Esophagus squamous epithelium (tissue), 5 donors: ENCODE results near the gene TRAF3. TPM values are rescaled to one million over a fixed set of nuclear protein-coding genes. Genes with fewer than 3 reads are reported as not detected.

Experiments
- DNase-seq: peaks from one replicate; lab custom pipeline; 2025; lab: John Stamatoyannopoulos, UW
- H3K27ac ChIP-seq, 4 donors: fragments of 200-600 bp; sonication (generic); one replicate each; pipeline ENCODE4 v1.5.1; 2016 to 2019; ENCODE audit warnings: mild to moderate bottlenecking in 1 of 4
- H3K27me3 ChIP-seq, 4 donors: fragments of 200-600 bp; sonication (generic); 1 replicate in 3 of 4; 2 replicates in 1 of 4; pipeline versions ENCODE4 v1.5.1 to v1.6.0; 2017 to 2021; ENCODE audit warnings: antibody characterized with exemption in 1 of 4
- H3K36me3 ChIP-seq, 3 donors: fragments of 200-600 bp; sonication (generic); one replicate each; pipeline ENCODE4 v1.5.1; 2016 to 2019
- H3K4me1 ChIP-seq, 3 donors: fragments of 200-600 bp; sonication (generic); one replicate each; pipeline ENCODE4 v1.5.1; 2017 to 2019
- H3K4me3 ChIP-seq, 4 donors: fragments of 200-600 bp; sonication (generic); 1 replicate in 3 of 4; 2 replicates in 1 of 4; pipeline ENCODE4 v1.5.1; 2016 to 2019; ENCODE audit warnings: mild to moderate bottlenecking in 2 of 4, moderate library complexity in 1 of 4
- H3K9me3 ChIP-seq, 3 donors: fragments of 200-600 bp; sonication (generic); one replicate each; pipeline ENCODE4 v1.5.1; 2016 to 2019
- POLR2A ChIP-seq, 4 donors: fragments of 450-650 bp; IDR thresholded peaks; one replicate each; pipeline ENCODE4 v1.6.1; 2017; ENCODE audit warnings: antibody characterized with exemption in 4 of 4, mild to moderate bottlenecking in 4 of 4, moderate library complexity in 3 of 4
- WGBS, 2 donors: methylation state at CpG; one replicate each; pipeline ENCODE4 v1.1.5; 2018; 5-methylcytosine and 5-hydroxymethylcytosine counted together
- intact Hi-C: fragments of 100-400 bp; cut with DNase I; formaldehyde crosslinking; loops from one replicate; pipeline ENCODE4 v1.15.0; 2022
- total RNA-seq, 4 donors: library from RNA; depleted of rRNA; stranded (reverse); fragments of >200 nt; gene quantifications; one replicate each; pipeline ENCODE4 v1.1.0, GENCODE V29; 2016
- TF ChIP-seq, protein P1 (sequence below), 6 experiments: fragments of 450-650 bp in 4 of 6; fragments of 200-600 bp in 2 of 6; sonication (generic) in 2 of 6; IDR thresholded peaks; one replicate each; pipeline ENCODE4 v1.5.1; 2016 to 2019; ENCODE audit warnings: antibody characterized with exemption in 6 of 6, mild to moderate bottlenecking in 4 of 6, moderate library complexity in 4 of 6
- donor health status: DM: yes; HTN: yes; CAD: no.

Gene TRAF3
- total RNA-seq, 4 donors from 2014 or later: 11.2 to 19.3 (median 13.2) TPM

DNA sequence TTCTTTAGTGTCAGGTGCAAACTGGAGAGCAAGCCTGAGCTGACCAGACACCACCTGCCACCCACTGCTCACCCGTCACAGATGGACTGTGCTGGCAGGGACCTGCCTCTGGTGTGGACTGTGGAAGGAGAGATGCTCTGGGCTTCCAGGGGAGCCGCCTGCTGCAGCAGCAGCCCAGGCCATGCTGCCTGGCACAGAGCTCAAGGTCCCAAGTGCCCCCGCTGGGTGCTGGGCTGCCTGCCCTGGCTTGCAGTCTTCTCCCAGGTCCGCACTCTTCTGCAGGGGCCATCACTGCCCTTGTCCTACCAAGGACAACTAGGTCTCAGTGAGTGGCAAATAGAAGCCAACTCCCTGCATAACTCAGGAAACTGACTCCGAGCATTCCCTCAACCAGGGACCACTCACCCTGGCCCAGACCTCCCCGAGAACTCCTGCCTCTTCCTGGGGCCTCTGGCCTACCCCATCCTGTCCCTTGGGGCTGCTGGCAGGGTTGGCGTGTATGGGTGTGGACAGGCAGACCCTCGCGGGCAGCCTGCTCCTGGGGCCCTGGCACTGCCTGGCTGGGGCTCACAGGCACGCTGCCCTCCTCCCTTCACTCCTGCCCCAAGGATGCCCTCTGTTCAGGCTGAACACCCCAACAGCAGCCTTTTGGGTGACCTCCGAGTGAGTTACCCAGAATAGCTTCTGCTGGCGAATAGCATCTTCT is 154.5 kb downstream of the TRAF3 start:
- Histone ChIP-seq H3K4me1 (peaks cover 20 to 48% (median 33%) of the 10 kb centered on the region in 3 donors), H3K27me3 (peaks cover 0 to 41% (median 4%) of the 10 kb centered on the region in 4 donors), H3K36me3 (peaks cover 0 to 61% (median 10%) of the 10 kb centered on the region in 3 donors), H3K27ac (no peak overlapping the region), H3K4me3 (no peak overlapping the region), H3K9me3 (no peaks in the 10 kb centered on the region)
- intact Hi-C loops: no loop called here
- TF ChIP-seq, protein P1, sequence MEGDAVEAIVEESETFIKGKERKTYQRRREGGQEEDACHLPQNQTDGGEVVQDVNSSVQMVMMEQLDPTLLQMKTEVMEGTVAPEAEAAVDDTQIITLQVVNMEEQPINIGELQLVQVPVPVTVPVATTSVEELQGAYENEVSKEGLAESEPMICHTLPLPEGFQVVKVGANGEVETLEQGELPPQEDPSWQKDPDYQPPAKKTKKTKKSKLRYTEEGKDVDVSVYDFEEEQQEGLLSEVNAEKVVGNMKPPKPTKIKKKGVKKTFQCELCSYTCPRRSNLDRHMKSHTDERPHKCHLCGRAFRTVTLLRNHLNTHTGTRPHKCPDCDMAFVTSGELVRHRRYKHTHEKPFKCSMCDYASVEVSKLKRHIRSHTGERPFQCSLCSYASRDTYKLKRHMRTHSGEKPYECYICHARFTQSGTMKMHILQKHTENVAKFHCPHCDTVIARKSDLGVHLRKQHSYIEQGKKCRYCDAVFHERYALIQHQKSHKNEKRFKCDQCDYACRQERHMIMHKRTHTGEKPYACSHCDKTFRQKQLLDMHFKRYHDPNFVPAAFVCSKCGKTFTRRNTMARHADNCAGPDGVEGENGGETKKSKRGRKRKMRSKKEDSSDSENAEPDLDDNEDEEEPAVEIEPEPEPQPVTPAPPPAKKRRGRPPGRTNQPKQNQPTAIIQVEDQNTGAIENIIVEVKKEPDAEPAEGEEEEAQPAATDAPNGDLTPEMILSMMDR (IDR thresholded peaks at IDR 0.05): no peak
- no peak for TF ChIP-seq POLR2A (IDR thresholded peaks at IDR 0.05)
- WGBS, 2 donors: 71 to 92% methylated on average over 2 to 8 of the region's 12 CpGs
- no peak for DNase-seq

DNA sequence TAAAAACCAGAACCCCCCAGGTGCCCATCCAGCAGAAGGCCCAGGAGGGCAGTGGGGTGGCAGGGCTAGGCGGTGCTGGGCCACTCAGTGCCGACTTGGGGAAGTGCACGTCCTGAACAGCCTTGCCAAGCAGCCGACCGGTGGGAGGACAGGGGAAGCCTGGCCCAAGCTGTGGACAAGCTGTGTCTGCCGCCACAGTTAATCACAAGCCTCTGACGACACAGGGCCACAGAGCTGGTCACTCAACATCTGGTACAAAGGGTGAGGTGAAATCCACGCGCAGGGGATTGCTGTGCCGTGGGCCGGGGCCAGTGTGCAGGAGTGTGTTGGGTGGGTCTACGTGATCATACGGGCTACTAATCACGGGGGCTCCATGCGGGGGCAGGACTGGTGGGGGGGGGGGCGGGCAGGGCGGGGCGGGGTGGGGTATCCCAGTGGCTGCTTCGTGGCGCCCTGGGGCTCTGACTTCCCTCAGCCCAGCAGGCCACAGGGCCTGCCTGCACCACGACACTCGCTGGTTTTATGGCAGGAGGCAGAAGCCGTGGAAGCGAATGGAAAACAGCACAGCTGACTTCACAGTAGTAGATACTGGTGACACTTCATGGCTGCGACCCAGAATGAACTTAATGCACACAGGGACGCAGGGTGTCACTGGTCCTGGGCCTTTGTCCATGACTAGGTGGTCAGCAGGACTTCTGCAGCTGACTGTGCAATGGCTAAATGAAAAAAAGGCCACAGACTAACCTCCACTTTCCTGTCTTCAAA is 155.4 kb downstream of the TRAF3 start:
- intact Hi-C loops: no loop called here
- no peaks in the 10 kb centered on the region for H3K9me3 ChIP-seq
- peaks cover 0 to 37% (median 4%) of the 10 kb centered on the region in 4 donors for H3K27me3 ChIP-seq
- peaks cover 6 to 70% (median 14%) of the 10 kb centered on the region in 3 donors for H3K36me3 ChIP-seq
- DNase-seq: no peak
- no peak overlapping the region for H3K27ac ChIP-seq
- peaks cover 20 to 40% (median 30%) of the 10 kb centered on the region in 3 donors for H3K4me1 ChIP-seq
- H3K4me3 ChIP-seq: no peak overlapping the region
- WGBS, 2 donors: 86 to 87% methylated on average over 4 to 6 of the region's 26 CpGs
- TF ChIP-seq, protein P1 (IDR thresholded peaks at IDR 0.05): no peak
- no peak for TF ChIP-seq POLR2A (IDR thresholded peaks at IDR 0.05)

DNA sequence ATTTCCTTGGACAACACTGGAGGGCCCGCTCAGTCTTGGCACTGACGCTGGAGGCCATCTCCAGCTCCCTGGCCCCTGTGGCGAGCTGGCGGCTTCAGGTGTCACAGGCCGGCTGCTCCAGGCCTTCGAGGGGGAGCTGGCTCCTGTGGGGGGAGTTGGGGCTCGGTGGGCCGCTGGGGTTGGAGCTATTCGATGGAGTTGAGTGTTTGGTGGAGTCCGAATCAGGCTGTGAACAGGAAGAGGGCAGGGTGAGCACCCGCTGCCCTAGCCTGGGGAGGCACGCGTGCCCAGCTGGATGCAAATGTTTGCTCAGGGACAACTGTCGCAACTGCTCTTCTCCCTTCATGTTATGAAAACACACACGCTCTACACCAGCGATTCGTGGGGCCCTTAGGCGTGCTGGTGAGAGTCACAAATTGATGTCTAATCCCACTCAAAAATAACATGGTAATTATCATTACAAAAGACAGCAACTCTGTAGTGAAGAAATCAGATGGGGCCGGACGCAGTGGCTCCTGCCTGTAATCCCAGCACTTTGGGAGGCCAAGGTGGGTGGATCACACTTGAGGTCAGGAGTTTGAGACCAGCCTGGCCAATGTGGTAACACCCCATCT is 156.5 kb downstream of the TRAF3 start:
- DNase-seq: no peak
- no peaks in the 10 kb centered on the region for H3K9me3 ChIP-seq
- no peak overlapping the region for H3K27ac ChIP-seq
- no peak for TF ChIP-seq POLR2A (IDR thresholded peaks at IDR 0.05)
- TF ChIP-seq, protein P1 (IDR thresholded peaks at IDR 0.05): no peak
- H3K36me3 ChIP-seq: peaks cover 13 to 81% (median 23%) of the 10 kb centered on the region in 3 donors
- intact Hi-C loops: no loop called here
- H3K4me3 ChIP-seq: no peak overlapping the region
- whole genome bisulfite sequencing, 2 donors: 93 to 94% methylated on average over 8 to 12 of the region's 20 CpGs
- H3K27me3 ChIP-seq: peaks cover 0 to 26% (median 4%) of the 10 kb centered on the region in 4 donors
- H3K4me1 ChIP-seq: peaks cover 17 to 29% (median 20%) of the 10 kb centered on the region in 3 donors

DNA sequence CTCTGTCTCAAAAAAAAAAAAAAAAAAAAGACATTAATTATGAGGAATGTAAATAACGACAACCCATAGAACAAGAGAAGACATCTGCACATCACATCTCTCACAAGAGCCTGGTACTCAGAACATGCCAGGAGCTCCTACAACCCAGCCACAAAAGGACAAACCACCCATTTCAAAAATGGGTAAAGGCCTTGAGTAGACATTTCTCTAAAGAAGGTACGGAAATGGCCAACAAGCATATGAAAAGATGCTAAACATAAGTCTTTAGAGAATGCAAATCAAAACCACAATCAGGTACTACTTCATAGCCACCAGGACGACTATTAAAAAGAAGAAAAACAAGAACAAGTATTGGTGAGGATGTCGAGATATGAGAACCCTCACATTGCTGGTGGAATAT is 158.5 kb downstream of the TRAF3 start:
- no peak overlapping the region for H3K27ac ChIP-seq
- H3K4me1 ChIP-seq: peaks cover 1 to 20% (median 1%) of the 10 kb centered on the region in 3 donors
- H3K4me3 ChIP-seq: no peak overlapping the region
- WGBS, 2 donors: 78 to 92% methylated on average over 4 of the region's 4 CpGs
- intact Hi-C loops: no loop called here
- no peak for DNase-seq
- H3K9me3 ChIP-seq: no peaks in the 10 kb centered on the region
- H3K27me3 ChIP-seq: peaks cover 0 to 6% (median 0%) of the 10 kb centered on the region in 4 donors
- H3K36me3 ChIP-seq: peaks cover 21 to 98% (median 34%) of the 10 kb centered on the region in 3 donors
- TF ChIP-seq, protein P1 (IDR thresholded peaks at IDR 0.05): no peak
- no peak for TF ChIP-seq POLR2A (IDR thresholded peaks at IDR 0.05)
